Right renal cortex interstitium (tissue), 3 donors: ENCODE data around the gene CR1. TPM values are rescaled to one million over a fixed set of nuclear protein-coding genes. Genes with fewer than 3 reads are reported as not detected.
"Not testable (repeated sequence)": the region's sequence is repeated elsewhere in the genome, so short reads cannot be mapped to it uniquely, and the experiment has no call there.

Source experiments
- DNase-seq, 3 donors: peaks; one replicate each; pipeline ENCODE4 v3.0.0-alpha.2; 2013; ENCODE audit warnings: low read depth in 3 of 3, low spot score in 2 of 3
- polyA plus RNA-seq, 3 donors: library from polyadenylated mRNA; unstranded; fragments of 120-200 nt; gene quantifications; one replicate each; pipeline ENCODE4 v1.2.1, GENCODE V29; 2013; ENCODE audit not compliant: insufficient read length in 3 of 3

The CR1 gene
- polyA plus RNA-seq: 10 to 100 TPM; 20.2 to 21.9 (median 20.9) TPM

DNA sequence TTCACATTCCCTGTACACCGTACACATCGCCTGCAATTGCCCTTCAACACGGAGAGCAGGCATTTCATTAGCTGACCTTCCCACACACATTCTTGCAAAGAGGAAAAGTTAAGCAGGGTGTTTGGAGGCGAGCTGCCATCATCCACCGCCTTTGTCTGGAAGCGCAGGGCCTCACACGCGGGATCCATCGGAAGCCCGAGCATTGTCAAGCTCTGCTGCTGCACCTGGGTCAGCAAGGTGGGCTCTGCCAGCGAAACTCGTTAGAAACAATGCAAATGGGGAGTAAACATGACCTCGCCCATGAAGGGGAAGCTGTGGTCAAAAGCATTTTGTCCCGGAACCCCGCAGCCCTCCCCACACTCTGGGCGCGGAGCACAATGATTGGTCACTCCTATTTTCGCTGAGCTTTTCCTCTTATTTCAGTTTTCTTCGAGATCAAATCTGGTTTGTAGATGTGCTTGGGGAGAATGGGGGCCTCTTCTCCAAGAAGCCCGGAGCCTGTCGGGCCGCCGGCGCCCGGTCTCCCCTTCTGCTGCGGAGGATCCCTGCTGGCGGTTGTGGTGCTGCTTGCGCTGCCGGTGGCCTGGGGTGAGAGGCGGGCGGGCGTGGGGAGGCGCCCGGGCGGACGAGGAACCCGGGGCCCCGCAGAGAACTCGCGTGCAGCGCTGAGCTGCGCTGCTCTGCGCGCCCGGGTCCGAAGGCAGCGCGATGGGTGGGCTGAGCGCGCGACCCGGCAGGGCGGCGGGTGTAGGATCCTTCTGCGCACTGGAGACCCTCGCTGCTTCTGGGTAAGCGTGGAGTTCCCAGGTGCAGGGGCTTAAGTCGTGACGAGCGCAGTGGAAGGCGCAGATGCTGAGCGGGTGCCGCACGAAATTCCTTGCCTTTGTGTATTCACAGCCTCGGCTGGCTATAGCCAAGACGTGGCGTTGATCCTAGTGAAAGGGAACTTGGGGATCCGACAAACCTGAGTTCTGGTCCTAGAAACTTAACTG, at the start of gene CR1:
TSS of gene CR1 (plus strand) at position 357 of the 992 bp plus-strand sequence. CDS start at position 468, 111 bp downstream.
- peak in 1 of 3 donors; percentile 19 for DNase-seq

- DNase-seq: no peak
Measured at GRCh38 chr1:207453710-207454045, 42.3 kb upstream of the CR1 start.

DNA sequence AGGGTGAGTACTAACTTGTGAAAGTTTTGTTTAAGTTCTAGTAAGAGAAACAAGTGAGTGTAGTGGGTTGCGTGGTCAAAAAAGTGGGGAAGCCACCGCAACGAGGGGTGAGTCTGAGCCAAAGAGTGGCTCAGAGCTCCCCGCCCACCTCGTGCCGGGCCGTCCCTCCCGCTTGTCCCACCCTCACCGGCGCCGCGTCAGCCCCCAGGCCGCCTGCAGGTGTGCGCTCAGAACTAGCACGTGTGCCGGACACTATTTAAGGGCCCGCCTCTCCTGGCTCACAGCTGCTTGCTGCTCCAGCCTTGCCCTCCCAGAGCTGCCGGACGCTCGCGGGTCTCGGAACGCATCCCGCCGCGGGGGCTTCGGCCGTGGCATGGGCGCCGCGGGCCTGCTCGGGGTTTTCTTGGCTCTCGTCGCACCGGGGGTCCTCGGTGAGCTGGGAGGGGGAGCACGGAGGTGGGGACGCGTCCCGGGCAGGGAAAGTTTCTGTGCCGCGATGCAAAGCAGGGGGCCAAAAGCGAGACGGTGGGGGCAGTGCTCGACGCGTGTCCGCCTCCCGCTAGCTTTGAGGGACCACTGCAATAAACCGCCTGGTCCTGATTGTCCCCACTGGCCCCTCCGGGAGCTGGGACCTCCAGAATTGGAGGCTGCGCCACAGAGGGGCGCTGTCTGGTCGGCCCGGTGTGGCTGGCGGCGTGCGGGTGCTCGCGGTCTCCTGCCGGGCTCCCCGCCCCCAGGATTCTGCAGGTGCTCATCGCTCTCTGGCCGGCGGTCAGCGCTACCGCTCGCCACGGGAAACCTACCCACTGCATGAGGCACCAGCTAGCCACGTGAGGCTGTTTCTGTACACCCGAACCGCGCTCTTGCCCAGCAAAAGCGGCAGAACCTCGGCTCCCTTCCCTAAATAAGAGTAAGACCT, 41.7 kb upstream of the CR1 start, which contains the start of gene CR2:
TSS of gene CR2 (plus strand) at position 283 of the 919 bp plus-strand sequence. CDS start at position 374, 91 bp downstream.
- DNase-seq: peak in 1 of 3 donors; percentile 5

DNA sequence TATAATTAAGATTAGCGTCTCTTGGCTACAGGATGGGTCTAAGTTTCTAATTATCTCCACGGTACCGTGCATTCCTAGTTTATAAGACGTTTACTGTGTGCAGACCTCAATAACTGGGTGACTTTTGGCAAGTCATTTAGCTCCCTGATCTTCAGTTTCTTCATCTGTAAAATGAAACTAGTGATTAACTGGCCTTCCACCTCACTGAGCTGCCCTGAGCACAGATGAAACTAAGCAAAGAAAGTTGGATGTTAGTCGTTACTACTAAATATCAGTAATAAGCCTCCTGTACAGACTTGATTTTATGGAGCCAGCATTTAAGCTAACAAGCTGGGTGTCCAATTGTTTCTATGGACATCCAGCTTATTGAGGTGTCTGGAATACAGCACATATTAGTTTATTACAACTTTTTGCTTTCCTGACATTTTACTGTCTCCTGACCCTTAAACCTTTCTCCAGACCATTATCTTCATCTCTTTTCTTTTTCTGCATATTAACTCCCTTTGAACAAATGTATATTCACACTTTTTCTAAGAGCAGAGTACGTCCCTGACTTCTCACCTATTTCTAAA, 40.7 kb upstream of the CR1 start:
- DNase-seq: no peak

DNA sequence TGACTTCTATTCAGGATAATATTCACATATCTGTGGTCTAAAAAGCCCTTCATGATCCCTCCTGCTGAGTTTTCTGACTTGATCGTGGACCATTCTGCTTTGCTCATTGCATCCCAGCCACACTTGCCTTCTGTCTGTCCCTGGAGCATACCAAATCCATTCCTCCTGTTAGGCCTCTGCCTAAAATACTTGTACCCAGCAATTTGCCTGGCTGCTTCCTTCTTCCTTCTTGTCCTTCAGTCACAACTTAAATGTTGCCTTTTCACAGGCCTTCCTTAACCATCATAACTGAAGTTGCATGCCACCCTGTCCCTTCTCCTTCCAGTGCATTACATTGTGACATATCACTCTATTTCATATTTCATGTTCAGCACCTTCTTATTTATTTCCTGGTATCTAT, 37.5 kb upstream of the CR1 start:
- no peak for DNase-seq

GRCh38 chr1:207459008-207459407, 36.9 kb upstream of the CR1 start:
- DNase-seq: no peak

DNA sequence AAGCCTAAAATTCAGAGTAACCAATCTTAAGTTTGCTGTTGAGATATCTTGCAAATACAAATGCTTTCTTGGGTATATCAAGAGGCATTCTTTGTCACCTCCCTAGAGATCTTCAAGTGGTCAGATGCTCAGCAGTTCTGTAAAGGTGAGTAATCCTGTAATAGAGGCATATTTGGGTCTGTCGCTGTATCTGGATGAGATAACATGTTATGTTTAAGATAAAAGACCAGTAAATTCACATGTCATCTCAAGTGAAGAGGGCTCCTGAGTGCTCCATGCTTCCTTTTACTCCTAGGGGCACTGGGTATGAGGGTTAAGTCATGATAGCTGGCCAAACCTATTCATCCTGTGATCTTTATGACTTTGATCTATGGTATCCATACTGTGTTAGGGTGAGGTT, 34.3 kb upstream of the CR1 start:
- DNase-seq: no peak

DNA sequence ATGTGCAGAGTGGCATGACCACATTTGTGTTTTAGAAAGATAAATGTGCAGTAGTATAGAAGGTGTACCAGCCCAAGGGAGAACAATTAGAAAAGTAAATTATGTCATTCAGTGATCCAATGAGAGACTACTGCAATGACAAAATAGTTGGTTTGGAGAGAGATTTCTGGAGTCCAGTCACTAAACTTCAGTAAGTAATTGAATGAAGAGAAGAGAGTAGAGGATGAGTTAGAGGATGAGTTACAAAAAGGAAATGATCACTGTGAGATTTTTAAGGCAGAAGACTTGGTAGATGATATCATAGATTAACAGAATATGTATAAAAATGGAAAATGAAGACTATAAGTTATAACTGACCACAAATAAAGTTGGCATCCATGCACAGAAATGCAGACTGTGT, 33.4 kb upstream of the CR1 start:
- no peak for DNase-seq

GRCh38 chr1:207463021-207463420, 32.9 kb upstream of the CR1 start:
- no peak for DNase-seq

GRCh38 chr1:207463571-207463970, 32.4 kb upstream of the CR1 start:
- DNase-seq: no peak

DNA sequence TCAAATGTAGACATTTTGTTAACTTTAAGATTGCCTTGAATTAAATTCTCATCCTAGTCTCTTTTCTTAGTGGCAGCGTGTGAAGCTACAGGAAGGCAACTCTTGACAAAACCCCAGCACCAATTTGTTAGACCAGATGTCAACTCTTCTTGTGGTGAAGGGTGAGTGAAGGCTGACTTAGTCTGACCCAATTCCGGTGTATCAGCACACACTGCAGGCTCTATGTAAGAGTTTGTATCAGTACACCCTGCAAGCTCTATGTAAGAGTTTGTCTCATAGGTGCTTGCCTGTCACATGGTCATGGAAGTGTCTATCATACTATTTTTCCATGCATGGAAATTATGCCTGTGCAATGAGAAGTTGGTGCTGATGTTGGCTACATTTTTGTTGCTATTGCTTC, 25.0 kb upstream of the CR1 start:
- DNase-seq: no peak

GRCh38 chr1:207474210-207474609, 21.7 kb upstream of the CR1 start:
- no peak for DNase-seq

DNA sequence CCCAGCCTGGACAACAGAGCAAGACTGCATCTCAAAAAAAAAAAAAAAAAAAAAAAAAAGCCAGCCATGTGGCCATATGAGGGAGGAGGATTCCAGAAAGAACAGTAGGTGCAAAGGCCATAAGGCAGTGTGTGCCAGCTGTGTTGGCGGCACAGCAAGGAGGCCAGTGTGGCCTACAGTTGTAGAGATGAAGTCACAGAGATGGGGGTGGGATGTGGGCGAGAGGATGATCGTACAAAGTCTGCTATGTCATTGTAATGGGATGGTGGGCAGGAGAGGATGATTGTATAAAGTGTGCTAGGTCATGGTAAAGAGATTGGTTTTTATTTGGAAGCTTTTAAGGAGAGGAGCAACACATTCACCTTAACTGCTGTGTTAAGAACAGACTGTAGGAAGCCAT, 9.8 kb upstream of the CR1 start:
- DNase-seq: no peak

DNA sequence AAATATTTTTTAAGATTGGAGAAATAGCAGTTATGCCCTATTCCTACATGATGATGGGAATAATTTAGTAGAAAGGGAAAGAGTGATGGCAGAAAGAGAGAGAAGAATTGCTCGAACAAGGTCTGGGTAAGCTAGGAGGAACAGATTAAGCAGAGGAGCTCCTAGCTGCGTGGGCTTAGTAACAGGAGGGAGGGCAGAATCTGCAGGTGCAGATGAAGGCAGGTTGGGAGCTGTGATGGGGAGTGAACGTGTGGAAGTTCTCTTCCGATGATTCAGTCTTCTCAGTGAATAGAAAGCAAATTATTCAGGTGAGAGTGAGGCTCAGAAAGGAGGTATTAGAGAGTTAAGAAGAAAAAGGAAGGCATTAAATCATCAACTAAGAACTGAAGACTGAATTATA, 8.3 kb upstream of the CR1 start:
- DNase-seq: no peak

DNA sequence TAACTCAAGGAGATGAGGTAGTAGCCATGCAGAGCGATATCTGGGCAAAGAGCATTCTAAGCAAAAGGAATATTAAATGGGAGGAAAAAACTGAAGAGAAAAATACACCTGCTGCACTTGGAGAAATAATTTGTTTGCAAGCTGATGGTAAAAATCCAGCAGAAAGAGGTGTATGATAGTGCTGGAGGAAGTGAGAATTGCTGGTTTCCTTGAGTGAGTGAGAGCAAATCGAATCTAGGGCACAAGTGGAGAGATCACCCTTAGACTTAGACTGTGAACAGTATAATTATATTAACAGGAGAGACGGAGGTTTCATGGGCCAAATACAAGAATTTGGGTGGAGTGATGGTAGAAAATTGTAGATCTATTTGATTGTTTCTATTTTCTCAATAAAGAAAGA, 2.7 kb upstream of the CR1 start:
- DNase-seq: no peak

DNA sequence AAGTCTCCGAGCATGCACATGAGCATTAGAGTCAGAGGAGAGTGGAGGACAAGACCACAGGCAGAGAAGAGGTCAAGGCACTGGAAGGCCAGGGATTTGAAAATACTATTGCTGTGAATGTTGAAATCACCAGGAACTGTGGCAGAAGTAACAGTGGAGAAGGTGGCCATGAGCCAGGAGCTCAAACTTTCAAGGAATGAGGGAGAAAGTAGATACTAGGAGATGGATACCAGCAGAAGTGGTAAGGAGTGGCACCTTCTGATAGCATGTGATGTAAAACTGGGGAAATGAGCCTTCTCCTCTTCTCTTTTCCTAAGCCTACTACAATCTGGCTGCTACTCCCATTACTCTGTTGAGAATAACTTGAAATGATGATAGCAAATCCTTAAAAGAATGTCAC, 1.8 kb upstream of the CR1 start:
- no peak for DNase-seq

DNA sequence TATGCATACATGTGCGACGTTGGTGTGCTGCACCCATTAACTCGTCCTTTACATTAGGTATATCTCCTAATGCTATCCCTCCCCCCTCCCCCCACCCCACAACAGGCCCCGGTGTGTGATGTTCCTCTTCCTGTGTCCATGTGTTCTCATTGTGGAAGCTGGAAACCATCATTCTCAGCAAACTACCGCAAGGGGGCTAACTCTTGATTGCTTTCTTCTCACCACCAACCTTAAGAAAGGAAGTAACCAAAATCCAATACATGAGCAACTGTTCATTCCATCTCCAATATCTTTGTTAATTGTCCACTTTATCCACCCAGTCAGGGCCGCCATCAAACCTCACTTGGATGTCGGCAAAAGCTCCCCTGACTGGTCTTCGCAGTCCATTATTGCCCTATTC, 676 bp upstream of the CR1 start:
- DNase-seq: not testable (repeated sequence)

- no peak for DNase-seq
Measured at GRCh38 chr1:207497941-207498340, 2.0 kb downstream of the CR1 start.

DNA sequence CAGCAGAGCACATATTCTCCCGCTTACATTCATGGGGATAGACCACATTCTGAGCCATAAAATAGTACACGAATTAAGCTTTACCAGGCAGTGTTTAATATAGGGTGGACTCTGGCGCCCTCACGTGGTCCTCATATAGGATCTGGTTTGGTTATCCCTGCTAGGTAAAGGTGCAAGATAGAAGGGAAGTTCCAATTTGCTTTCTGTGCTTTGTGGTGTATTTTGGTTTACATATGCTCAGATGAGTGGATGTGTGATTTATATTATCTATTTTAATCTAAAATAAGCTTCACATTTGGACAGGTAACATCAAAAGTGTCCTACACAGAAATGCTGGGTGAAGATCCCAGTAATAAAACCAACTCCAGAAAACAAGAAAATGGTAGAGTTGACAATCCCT, 3.6 kb downstream of the CR1 start:
- peak; percentile 59 to 65 (median 61) for DNase-seq

GRCh38 chr1:207500306-207500705, 4.3 kb downstream of the CR1 start:
- no peak for DNase-seq

DNA sequence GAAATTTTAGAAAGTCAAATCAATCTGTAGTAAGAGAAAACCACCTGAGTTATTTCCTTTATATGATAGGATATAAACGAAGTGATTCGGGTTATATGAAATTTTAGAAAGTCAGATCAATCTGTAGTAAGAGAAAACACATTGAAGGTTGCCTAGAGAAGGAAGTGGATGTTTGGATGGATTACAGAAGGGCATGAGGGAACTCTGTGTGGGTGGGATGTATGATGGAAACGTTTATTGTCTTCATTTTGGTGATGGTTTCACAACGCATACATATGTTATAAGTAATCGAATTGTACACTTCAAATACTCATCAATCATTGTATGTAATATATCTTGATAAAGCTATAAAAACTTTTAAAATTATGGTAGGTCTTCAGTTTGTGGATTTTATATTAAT, 5.1 kb downstream of the CR1 start:
- DNase-seq: no peak
